Measurements from ENCODE around the gene PPP4R3A.

DNA sequence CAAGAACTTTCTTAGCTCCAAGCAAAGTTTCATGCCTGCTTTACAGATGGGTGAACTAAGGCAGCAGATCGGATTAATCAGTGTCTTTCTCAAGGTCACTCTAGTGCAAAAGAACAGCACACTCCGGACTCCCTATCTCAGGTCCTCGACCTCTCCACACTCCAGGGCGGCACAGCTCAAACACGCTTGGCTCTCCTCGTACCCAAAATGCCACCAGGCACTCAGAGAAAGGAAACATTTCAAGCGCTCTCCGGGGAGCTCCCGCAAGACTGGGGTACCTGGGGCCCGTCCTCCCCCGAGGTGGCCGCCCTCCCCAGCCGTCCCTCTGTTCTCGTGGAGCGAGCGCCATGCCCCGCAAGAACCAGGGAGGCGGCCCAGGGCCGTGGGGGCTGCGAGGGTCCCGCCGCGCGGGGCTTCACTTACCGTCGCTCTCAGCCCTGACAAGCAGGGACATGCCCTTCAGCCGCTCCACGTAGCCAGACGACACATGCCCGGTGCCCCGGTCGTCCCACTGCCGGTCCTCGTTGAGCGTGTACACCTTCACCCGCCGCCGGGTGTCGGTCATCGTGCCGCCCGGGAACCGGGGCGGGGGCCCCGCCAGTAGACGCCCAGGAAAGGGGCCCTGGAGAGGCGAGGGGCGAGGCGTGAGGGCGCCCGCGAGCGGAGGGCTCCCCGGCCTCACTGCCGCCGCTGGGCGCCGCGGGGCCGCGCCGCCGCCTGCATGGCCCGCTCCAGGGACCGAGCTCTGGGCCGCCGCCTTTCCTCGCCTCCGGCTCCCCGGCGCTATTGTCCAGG lies 830 bp downstream of the PPP4R3A start:
- TF ChIP-seq EZH2 (IDR thresholded peaks at IDR 0.05; ENCODE audit: low read length, unreplicated experiment) (no peak), EZH2phosphoT487 (IDR thresholded peaks at IDR 0.05; ENCODE audit: borderline replicate concordance, low read length) (no peak)
- TF ChIP-seq, protein P1, sequence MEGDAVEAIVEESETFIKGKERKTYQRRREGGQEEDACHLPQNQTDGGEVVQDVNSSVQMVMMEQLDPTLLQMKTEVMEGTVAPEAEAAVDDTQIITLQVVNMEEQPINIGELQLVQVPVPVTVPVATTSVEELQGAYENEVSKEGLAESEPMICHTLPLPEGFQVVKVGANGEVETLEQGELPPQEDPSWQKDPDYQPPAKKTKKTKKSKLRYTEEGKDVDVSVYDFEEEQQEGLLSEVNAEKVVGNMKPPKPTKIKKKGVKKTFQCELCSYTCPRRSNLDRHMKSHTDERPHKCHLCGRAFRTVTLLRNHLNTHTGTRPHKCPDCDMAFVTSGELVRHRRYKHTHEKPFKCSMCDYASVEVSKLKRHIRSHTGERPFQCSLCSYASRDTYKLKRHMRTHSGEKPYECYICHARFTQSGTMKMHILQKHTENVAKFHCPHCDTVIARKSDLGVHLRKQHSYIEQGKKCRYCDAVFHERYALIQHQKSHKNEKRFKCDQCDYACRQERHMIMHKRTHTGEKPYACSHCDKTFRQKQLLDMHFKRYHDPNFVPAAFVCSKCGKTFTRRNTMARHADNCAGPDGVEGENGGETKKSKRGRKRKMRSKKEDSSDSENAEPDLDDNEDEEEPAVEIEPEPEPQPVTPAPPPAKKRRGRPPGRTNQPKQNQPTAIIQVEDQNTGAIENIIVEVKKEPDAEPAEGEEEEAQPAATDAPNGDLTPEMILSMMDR (conservative IDR thresholded peaks at IDR 0.05; ENCODE audit: low read depth, low read length): no peak

All from PC-3 (cell line).